Smooth muscle cell (in vitro differentiated cells): Measurements from ENCODE around the gene PRAME. TPM values are rescaled to one million over a fixed set of nuclear protein-coding genes. Genes with fewer than 3 reads are reported as not detected.

Experiments used
- DNase-seq: peaks from one replicate; lab custom pipeline; 2025; ENCODE audit not compliant: unreplicated experiment; lab: John Stamatoyannopoulos, UW
- H2AFZ ChIP-seq: fragments of 200-600 bp; sonication (generic); 2 replicates; pipeline ENCODE4 v1.6.0; 2016; ENCODE audit warnings: antibody characterized with exemption, low read depth, mild to moderate bottlenecking
- H3F3A ChIP-seq: fragments of 200-600 bp; sonication (generic); 2 replicates; pipeline ENCODE4 v1.6.0; 2017; ENCODE audit warnings: antibody characterized with exemption, low read depth
- H3K27ac ChIP-seq: fragments of 200-600 bp; sonication (generic); 2 replicates; pipeline ENCODE4 v1.5.1; 2016; ENCODE audit warnings: low read depth, mild to moderate bottlenecking
- H3K27me3 ChIP-seq: fragments of 200-600 bp; sonication (generic); 2 replicates; pipeline ENCODE4 v1.6.1; 2016; ENCODE audit warnings: low read depth, mild to moderate bottlenecking
- H3K36me3 ChIP-seq: fragments of 200-600 bp; sonication (generic); 2 replicates; pipeline ENCODE4 v1.5.1; 2016; ENCODE audit warnings: low read depth
- H3K4me1 ChIP-seq: fragments of 200-600 bp; sonication (generic); 2 replicates; pipeline ENCODE4 v1.5.1; 2016; ENCODE audit warnings: low read depth
- H3K4me2 ChIP-seq: fragments of 200-600 bp; sonication (generic); 2 replicates; pipeline ENCODE4 v1.6.0; 2016; ENCODE audit warnings: mild to moderate bottlenecking
- H3K4me3 ChIP-seq: fragments of 200-600 bp; sonication (generic); 2 replicates; pipeline ENCODE4 v1.5.1; 2016; ENCODE audit warnings: mild to moderate bottlenecking
- H3K79me2 ChIP-seq: fragments of 200-600 bp; sonication (generic); 2 replicates; pipeline ENCODE4 v1.6.0; 2016; ENCODE audit warnings: low read depth, mild to moderate bottlenecking
- H3K9ac ChIP-seq: fragments of 200-600 bp; sonication (generic); 2 replicates; pipeline ENCODE4 v1.6.0; 2016; ENCODE audit warnings: low read depth
- H3K9me3 ChIP-seq: fragments of 200-600 bp; sonication (generic); replicated peaks from 2 replicates; pipeline ENCODE4 v1.5.1; 2016; ENCODE audit warnings: low read depth
- H4K20me1 ChIP-seq: fragments of 200-600 bp; sonication (generic); 2 replicates; pipeline ENCODE4 v1.6.0; 2016; ENCODE audit warnings: low read depth
- WGBS: methylation state at CpG from one replicate; pipeline ENCODE4 v1.1.7; 2016; ENCODE audit warnings: low lambda C conversion rate; 5-methylcytosine and 5-hydroxymethylcytosine counted together
- polyA plus RNA-seq: library from polyadenylated mRNA; unstranded; fragments of >200 nt; fragmentation: Nextera tagmentation; extraction: Ambion mirVana; gene quantifications from 2 replicates; pipeline ENCODE4 v1.2.1, GENCODE V29; 2016
- total RNA-seq: library from RNA; depleted of rRNA; stranded (reverse); fragments of >200 nt; gene quantifications from 2 replicates; pipeline ENCODE4 v1.2.3, GENCODE V29; 2014
- TF ChIP-seq, protein P1 (sequence below): fragments of 200-600 bp; sonication (generic); IDR thresholded peaks from 2 replicates; pipeline ENCODE4 v1.5.1; 2017; ENCODE audit warnings: borderline replicate concordance, mild to moderate bottlenecking, antibody characterized with exemption; ENCODE audit not compliant: insufficient read depth, poor library complexity, severe bottlenecking

PRAME gene
- total and polyA plus RNA-seq, 2 experiments from 2014 or later = not detected

DNA sequence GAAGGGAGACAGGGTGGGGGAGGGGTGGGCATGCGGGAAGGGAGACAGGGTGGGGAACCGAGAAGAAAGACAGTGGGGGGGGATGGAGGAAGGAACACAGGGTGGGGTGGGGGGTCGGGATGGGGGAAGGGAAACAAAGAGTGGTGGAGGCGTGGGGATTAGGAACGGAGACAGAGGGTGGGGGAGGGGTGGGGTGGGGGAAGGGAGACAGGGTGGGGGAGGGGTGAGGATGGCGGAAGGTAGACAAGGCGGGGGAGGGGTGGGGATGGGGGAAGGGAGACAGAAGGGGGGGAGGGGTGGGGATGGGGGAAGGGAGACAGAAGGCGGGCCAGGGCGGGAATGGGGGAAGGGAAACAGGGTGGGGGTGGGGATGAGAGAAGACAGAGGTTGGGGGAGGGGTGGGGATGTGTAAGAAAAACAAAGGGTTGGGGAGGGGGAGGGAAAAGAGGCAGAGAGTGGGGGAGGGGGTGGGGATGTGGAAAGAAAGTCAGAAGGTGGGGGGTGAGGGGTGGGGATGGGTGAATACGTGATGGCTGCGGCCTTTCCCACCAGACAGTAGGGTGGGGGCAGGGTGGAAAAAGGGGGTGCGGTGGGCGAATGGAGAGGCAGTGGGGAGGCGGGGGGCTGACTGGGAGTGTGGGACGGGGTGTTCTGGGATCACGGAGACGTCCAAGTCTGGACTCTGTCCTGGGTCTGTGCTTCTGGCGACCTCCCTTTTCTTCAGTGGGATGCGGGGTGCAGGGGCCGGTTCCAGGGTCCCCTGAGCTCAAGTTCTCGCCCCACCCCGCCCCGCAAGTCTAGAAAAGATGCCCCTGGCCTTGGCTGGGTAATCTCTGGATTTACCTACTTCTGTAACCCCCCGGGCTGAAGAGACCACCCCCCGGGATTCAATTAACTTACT lies 744 bp downstream of the PRAME start:
- H3K4me2 ChIP-seq = no peak overlapping the region
- no peaks in the 10 kb centered on the region for H3K79me2 ChIP-seq
- no peaks in the 10 kb centered on the region for H4K20me1 ChIP-seq
- TF ChIP-seq, protein P1, sequence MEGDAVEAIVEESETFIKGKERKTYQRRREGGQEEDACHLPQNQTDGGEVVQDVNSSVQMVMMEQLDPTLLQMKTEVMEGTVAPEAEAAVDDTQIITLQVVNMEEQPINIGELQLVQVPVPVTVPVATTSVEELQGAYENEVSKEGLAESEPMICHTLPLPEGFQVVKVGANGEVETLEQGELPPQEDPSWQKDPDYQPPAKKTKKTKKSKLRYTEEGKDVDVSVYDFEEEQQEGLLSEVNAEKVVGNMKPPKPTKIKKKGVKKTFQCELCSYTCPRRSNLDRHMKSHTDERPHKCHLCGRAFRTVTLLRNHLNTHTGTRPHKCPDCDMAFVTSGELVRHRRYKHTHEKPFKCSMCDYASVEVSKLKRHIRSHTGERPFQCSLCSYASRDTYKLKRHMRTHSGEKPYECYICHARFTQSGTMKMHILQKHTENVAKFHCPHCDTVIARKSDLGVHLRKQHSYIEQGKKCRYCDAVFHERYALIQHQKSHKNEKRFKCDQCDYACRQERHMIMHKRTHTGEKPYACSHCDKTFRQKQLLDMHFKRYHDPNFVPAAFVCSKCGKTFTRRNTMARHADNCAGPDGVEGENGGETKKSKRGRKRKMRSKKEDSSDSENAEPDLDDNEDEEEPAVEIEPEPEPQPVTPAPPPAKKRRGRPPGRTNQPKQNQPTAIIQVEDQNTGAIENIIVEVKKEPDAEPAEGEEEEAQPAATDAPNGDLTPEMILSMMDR = no peak
- 100% methylated on average over 1 of the region's 25 CpGs for WGBS
- no peak for DNase-seq
- H2AFZ ChIP-seq = no peak overlapping the region
- H3K4me1 ChIP-seq = no peaks in the 10 kb centered on the region
- peaks cover under 1% of the 10 kb centered on the region for H3K27me3 ChIP-seq
- H3K27ac ChIP-seq = no peak overlapping the region
- H3K4me3 ChIP-seq = no peak overlapping the region
- H3K9ac ChIP-seq = no peak overlapping the region
- no peaks in the 10 kb centered on the region for H3K9me3 ChIP-seq
- H3K36me3 ChIP-seq = no peaks in the 10 kb centered on the region
- no peaks in the 10 kb centered on the region for H3F3A ChIP-seq

DNA sequence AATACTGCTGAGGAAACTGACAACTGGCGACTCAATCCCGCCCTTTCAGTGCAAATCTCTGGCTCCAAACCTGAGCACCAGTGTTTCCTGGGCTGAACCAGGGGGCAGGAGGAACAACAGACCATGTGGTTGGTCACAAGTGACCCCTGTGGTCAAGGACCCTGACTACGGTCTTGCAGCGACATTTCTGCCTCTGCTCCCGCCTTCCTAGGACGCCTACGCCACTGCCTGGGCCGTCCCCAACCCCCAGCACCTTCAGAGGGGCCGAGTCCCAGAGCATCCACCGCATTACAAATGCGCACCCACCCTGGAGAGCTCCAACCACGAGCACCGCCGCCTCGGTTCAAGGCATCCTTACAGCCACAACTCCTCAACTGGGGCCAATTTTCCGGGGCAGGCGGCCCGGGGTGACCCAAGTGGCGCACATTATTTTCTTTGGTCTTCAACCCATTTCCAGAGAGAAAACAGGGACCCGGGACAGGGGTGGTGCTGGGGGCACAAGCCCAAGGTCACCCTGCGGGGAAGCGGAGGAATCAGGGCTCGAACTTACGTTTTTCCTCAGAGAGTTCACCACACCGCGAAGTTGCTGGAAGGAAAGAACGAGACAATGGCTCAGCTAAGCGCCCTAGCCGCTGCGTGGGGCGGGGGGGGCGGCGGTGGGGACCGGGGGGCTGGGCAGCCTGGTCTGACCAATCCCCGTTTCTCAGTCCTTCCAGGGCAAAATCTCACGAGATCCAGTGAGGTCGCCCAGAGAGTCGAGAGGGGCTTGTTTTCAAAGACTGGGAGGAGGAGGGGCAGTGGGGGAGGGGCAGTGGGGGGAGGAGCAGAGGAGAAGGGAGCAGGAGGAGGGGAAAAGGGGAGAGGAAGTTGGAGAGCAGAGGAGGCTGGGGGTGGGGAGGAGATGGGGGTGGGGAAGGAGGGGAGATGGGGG lies 1.8 kb downstream of the PRAME start:
- no peak overlapping the region for H3K4me2 ChIP-seq
- no peaks in the 10 kb centered on the region for H4K20me1 ChIP-seq
- 93% methylated on average over 27 of the region's 38 CpGs for WGBS
- no peak for DNase-seq
- H3K9me3 ChIP-seq = no peaks in the 10 kb centered on the region
- no peaks in the 10 kb centered on the region for H3K36me3 ChIP-seq
- no peaks in the 10 kb centered on the region for H3F3A ChIP-seq
- no peak overlapping the region for H3K9ac ChIP-seq
- TF ChIP-seq, protein P1 = no peak
- H3K27me3 ChIP-seq = no peaks in the 10 kb centered on the region
- no peak overlapping the region for H3K4me3 ChIP-seq
- H3K4me1 ChIP-seq = no peaks in the 10 kb centered on the region
- no peaks in the 10 kb centered on the region for H3K79me2 ChIP-seq
- H2AFZ ChIP-seq = no peak overlapping the region
- H3K27ac ChIP-seq = no peak overlapping the region

DNA sequence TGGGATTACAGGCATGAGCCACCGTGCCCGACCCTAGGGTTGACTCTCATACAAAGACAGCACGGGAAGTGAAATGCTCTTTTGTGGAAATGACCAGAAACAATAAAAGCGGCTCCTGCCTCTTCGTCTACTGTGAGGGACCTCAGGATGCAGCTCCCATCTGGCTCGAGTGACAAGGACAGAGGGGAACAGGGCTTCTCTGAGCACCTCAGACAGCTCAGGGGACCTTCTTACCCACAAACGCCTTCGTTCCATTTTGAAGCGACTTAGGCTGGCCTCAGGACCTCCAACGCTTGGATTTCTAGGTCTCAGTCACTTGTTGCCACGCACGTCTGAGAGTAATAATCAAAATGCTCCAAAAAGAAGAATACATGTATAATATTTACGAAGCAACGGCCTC lies 2.5 kb downstream of the PRAME start:
- Histone ChIP-seq H3K36me3 (no peaks in the 10 kb centered on the region), H3K79me2 (no peaks in the 10 kb centered on the region), H3F3A (no peaks in the 10 kb centered on the region), H3K27ac (no peak overlapping the region), H3K9ac (no peak overlapping the region), H3K4me2 (no peak overlapping the region), H4K20me1 (no peaks in the 10 kb centered on the region), H3K4me1 (no peaks in the 10 kb centered on the region), H2AFZ (no peak overlapping the region), H3K27me3 (peaks cover under 1% of the 10 kb centered on the region), H3K4me3 (no peak overlapping the region), H3K9me3 (no peaks in the 10 kb centered on the region)
- 92% methylated on average over 14 of the region's 14 CpGs for WGBS
- DNase-seq = no peak
- TF ChIP-seq, protein P1 = no peak
